ENCODE data around the gene SLC5A5. TPM values are rescaled to one million over a fixed set of nuclear protein-coding genes. Genes with fewer than 3 reads are reported as not detected.

SLC5A5 gene
- total RNA-seq, 1 donor from 2014 or later: not detected

DNA sequence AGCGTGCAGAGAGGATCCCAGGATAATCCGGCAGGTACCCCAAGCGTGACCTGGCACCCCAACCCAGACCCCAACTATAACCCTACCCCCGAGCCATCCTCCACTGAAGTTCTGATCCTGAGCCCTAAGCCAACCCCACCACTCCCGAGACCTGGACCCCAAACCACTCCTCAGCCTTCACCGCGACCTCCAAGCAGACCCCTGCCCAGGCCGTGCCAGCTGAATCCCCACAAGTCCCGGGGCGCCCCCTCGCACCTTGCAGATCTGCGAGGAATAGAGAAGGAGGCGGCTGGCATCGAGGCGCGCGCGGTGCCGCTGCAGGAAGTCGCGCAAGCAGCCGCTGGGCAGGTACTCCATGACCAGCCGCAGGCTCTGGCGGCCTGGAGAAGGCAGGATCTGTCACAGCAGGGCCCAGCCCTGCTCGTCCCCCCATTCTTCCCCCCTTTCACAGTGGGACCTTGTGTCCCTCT is 40.3 kb upstream of the SLC5A5 start:
- H3K36me3 Mint-ChIP-seq (ENCODE audit: low read depth): no peaks in the 10 kb centered on the region
- H3K27me3 Mint-ChIP-seq (ENCODE audit: low read depth): peaks cover 23% of the 10 kb centered on the region
- H3K4me1 Mint-ChIP-seq: peaks cover 18% of the 10 kb centered on the region
- TF ChIP-seq, protein P1, sequence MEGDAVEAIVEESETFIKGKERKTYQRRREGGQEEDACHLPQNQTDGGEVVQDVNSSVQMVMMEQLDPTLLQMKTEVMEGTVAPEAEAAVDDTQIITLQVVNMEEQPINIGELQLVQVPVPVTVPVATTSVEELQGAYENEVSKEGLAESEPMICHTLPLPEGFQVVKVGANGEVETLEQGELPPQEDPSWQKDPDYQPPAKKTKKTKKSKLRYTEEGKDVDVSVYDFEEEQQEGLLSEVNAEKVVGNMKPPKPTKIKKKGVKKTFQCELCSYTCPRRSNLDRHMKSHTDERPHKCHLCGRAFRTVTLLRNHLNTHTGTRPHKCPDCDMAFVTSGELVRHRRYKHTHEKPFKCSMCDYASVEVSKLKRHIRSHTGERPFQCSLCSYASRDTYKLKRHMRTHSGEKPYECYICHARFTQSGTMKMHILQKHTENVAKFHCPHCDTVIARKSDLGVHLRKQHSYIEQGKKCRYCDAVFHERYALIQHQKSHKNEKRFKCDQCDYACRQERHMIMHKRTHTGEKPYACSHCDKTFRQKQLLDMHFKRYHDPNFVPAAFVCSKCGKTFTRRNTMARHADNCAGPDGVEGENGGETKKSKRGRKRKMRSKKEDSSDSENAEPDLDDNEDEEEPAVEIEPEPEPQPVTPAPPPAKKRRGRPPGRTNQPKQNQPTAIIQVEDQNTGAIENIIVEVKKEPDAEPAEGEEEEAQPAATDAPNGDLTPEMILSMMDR (conservative IDR thresholded peaks at IDR 0.05): no peak
- no peak overlapping the region for H3K27ac Mint-ChIP-seq (ENCODE audit: unreplicated experiment)
- no peaks in the 10 kb centered on the region for H3K9me3 Mint-ChIP-seq
- no peak for DNase-seq (ENCODE audit: low read depth, low spot score)
- no peak overlapping the region for H3K4me3 Mint-ChIP-seq

DNA sequence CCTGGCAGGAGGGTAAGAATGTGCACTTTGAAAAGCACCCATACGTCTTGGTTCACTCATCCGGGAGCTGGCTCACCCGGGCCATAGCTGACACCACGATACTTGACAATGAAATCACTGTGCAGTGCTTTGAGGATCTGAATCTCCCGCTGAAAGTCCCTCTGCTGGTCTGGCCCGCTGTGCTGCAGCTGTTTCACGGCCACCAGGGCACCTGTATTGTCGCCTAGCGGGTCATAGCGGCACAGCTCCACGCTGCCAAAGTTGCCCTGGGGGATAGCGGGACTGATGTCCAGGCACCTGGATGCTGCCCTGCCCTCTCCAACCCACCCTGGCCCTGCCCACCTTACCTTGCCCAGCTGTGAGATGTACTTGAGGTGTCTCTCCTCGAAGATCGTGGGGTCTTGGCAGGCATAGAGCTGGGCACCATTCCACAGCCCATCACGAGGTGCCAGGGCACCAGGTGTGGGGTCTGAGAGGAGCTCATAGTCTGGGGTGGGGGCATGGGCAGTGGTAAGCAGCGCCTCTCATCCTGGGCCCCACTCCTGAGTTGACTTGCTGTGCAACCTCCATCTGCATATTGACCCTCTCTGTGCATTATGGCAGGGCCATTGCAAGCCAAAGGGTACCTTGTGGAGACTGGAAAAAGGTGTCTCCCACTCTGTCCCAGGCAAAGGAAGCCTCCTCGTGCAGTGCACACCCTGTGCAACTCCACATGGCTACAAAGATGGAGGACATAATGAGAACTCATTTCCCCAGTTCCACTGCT is 39.1 kb upstream of the SLC5A5 start:
- no peak for DNase-seq (ENCODE audit: low read depth, low spot score)
- Mint-ChIP-seq H3K4me1 (peaks cover 18% of the 10 kb centered on the region), H3K27me3 (ENCODE audit: low read depth) (peaks cover 25% of the 10 kb centered on the region), H3K36me3 (ENCODE audit: low read depth) (no peaks in the 10 kb centered on the region), H3K9me3 (no peaks in the 10 kb centered on the region), H3K27ac (ENCODE audit: unreplicated experiment) (no peak overlapping the region), H3K4me3 (no peak overlapping the region)
- TF ChIP-seq, protein P1 (conservative IDR thresholded peaks at IDR 0.05): no peak

DNA sequence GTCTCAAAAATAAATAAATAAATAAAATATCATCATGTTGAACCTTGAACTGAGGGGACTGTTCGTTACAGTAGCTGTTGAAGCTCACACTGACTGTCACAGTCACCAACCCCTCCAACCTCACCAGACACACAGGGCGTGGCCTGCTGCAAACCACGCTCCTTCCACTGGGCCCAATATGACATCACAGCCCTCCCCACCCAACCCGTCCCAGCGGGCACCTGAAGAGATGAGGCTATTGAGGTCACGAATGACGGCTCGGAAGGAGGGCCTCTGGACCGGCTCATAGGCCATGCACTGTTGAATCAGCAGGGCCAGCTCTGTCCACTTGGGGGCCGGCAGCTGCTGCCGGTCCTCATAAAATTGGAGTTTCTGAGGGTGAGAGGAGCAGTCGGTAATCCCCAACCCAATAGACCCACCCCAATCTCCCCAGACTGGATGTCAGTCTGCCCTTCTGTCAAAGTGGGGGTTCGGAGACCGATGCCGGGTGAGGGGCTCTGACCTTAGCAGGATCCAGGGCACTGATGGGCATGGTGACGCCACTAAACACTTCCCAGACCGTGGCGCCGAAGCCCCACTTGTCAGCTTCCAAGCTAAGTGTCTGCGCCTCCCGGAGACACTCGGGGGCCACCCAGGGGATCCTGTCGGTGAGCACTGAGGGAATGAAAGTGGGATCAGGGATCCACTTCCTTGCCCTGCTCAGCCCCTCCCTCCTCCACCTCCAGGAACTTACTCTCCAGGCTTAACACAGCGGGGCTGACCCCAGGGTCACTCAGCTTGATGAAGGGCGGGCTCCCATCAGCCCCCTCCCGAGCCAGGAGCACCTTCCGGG is 37.2 kb upstream of the SLC5A5 start:
- TF ChIP-seq, protein P1 (conservative IDR thresholded peaks at IDR 0.05): no peak
- Mint-ChIP-seq H3K27me3 (ENCODE audit: low read depth) (peaks cover 30% of the 10 kb centered on the region), H3K4me3 (peak overlapping the region; percentile 41), H3K4me1 (peaks cover 18% of the 10 kb centered on the region), H3K36me3 (ENCODE audit: low read depth) (no peaks in the 10 kb centered on the region), H3K27ac (ENCODE audit: unreplicated experiment) (no peak overlapping the region), H3K9me3 (no peaks in the 10 kb centered on the region)
- DNase-seq (ENCODE audit: low read depth, low spot score): peak; percentile 26

DNA sequence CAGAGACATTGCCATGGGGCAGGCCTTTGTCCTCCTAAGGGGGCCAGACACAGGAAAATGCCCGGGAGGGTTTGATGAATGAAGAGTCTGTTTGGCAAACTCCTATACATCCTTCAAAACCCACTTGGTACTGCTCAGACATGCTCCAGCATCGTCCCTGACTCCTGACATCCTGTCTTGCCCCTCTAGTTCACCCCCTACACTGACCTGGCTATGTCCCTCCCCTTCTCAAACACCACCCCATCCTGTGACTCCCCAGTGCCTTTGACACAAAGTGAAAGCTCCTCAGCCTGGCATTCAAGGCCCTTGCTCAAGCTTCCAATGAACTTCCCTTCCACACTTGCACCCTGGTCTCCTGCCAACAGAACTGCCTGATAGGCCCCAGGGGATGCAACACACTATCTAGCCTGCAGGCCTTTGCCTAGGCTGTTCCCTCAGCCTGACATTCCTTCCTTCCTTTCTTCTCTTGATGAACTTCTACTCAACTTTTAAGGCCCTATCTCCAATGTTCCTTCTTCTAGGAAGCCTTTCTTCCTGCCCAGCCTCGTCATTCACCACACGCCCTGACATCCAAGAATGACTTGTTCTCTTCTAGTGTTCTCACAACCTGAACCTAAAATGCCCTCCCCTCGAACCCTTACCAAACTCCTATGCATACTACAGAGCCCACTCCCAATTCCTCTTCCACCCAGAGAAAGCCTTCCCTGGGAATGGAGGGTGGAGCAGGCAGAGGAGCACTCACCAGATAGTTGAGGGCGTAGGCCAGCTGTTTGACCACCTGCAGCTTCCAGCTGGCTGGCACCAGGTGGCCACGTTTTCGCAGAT is 36.4 kb upstream of the SLC5A5 start:
- TF ChIP-seq, protein P1 (conservative IDR thresholded peaks at IDR 0.05): no peak
- Mint-ChIP-seq H3K36me3 (ENCODE audit: low read depth) (no peaks in the 10 kb centered on the region), H3K4me1 (peaks cover 16% of the 10 kb centered on the region), H3K27ac (ENCODE audit: unreplicated experiment) (no peak overlapping the region), H3K4me3 (peak overlapping the region; percentile 25), H3K27me3 (ENCODE audit: low read depth) (peaks cover 30% of the 10 kb centered on the region), H3K9me3 (no peaks in the 10 kb centered on the region)
- no peak for DNase-seq (ENCODE audit: low read depth, low spot score)

DNA sequence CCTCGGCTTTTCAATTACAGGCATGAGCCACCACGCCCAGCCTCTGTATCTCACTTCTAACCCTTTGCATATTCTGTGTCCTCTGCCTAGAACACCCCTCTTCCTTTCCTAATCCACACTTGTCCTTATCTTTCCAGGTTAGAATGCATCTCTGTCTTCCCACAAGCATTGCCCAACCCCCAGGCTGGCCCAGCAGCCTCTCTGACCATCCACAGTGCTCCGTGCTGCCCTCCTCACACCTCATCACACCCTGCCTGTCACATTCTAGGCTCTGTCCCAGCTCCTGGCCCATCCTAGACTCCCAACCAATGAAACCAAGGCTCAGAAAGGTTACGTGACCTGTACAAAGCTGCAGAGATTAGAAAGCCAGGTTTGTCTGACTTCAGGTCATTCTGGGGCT is 35.2 kb upstream of the SLC5A5 start:
- H3K36me3 Mint-ChIP-seq (ENCODE audit: low read depth): no peaks in the 10 kb centered on the region
- no peak overlapping the region for H3K27ac Mint-ChIP-seq (ENCODE audit: unreplicated experiment)
- TF ChIP-seq, protein P1 (conservative IDR thresholded peaks at IDR 0.05): no peak
- peaks cover 36% of the 10 kb centered on the region for H3K27me3 Mint-ChIP-seq (ENCODE audit: low read depth)
- H3K4me3 Mint-ChIP-seq: no peak overlapping the region
- peaks cover 19% of the 10 kb centered on the region for H3K4me1 Mint-ChIP-seq
- H3K9me3 Mint-ChIP-seq: no peaks in the 10 kb centered on the region
- no peak for DNase-seq (ENCODE audit: low read depth, low spot score)

Measured in neural crest cell (in vitro differentiated cells).